Activated T-helper 17 cell treated with anti-CD3 and anti-CD28 coated beads, Interleukin-2, amount 50 U/mL, for 72 hours (primary cell): ENCODE measurements around the gene HACD3. TPM values are rescaled to one million over a fixed set of nuclear protein-coding genes. Genes with fewer than 3 reads are reported as not detected.
"Not testable (repeated sequence)": the region's sequence is repeated elsewhere in the genome, so short reads cannot be mapped to it uniquely, and the experiment has no call there.

Experiments used
- ATAC-seq: fragments of 150-1000 bp; cut with Tn5 transposase; replicated peaks from 2 replicates; pipeline ENCODE4 v1.10.0; 2021; ENCODE audit warnings: mild to moderate bottlenecking, moderate library complexity
- H3K27ac Mint-ChIP-seq: one replicate; pipeline ENCODE4 v1.8.0; 2022; ENCODE audit warnings: mixed read lengths
- H3K27me3 Mint-ChIP-seq: one replicate; pipeline ENCODE4 v1.8.0; 2022; ENCODE audit warnings: mixed read lengths
- H3K36me3 Mint-ChIP-seq: one replicate; pipeline ENCODE4 v1.8.0; 2022; ENCODE audit warnings: low read depth, mild to moderate bottlenecking, mixed read lengths
- H3K4me1 Mint-ChIP-seq: one replicate; pipeline ENCODE4 v1.8.0; 2022; ENCODE audit warnings: mixed read lengths
- H3K4me3 Mint-ChIP-seq: one replicate; pipeline ENCODE4 v1.8.0; 2022; ENCODE audit warnings: mild to moderate bottlenecking, mixed read lengths
- H3K9me3 Mint-ChIP-seq: one replicate; pipeline ENCODE4 v1.8.0; 2022; ENCODE audit warnings: mixed read lengths
- total RNA-seq, 2 donors: library from RNA; stranded (reverse); gene quantifications; one replicate each; pipeline ENCODE4 v1.2.3, GENCODE V29; 2022

The HACD3 gene
- total RNA-seq, 2 donors from 2014 or later, result 24.9 to 44.7 TPM

DNA sequence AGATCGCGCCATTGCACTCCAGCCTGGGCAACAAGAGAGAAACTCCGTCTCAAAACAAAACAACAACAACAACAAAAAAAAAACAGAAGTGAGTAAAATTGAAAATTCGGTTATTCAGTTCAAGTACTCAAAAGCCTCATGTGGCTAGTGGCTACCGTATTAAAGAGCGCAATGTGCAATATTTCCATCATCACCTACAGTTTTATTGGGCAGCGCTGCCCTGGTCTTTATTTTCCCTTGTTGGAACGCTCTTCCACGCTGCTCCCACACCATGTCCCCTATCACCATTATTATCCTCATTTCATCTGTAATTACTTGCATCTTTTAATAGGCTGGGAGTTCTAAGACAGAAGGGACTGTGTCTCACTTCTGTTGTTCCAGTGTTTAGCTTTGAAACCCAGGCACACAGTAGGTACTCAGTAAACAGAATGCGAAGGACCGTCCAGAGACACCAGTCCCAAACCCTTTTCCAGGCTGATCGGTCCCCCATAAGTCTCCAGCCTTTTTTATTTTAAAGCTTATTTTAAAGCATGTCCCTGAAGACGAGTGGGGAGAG, 423 bp upstream of the HACD3 start:
- no peaks in the 10 kb centered on the region for H3K36me3 Mint-ChIP-seq
- peaks cover 15% of the 10 kb centered on the region for H3K4me1 Mint-ChIP-seq
- ATAC-seq, result peak; percentile 29
- H3K9me3 Mint-ChIP-seq, result no peaks in the 10 kb centered on the region
- H3K27me3 Mint-ChIP-seq, result no peaks in the 10 kb centered on the region
- peak overlapping the region; percentile 88 for H3K4me3 Mint-ChIP-seq
- H3K27ac Mint-ChIP-seq, result peak overlapping the region; percentile 92

- ATAC-seq, result no peak
- Mint-ChIP-seq H3K4me3 (peak overlapping the region; percentile 88), H3K27me3 (no peaks in the 10 kb centered on the region), H3K36me3 (no peaks in the 10 kb centered on the region), H3K4me1 (peaks cover 15% of the 10 kb centered on the region), H3K27ac (no peak overlapping the region), H3K9me3 (no peaks in the 10 kb centered on the region)
Measured at GRCh38 chr15:65532738-65533051, 2.4 kb downstream of the HACD3 start.

- Mint-ChIP-seq H3K27me3 (no peaks in the 10 kb centered on the region), H3K4me1 (peaks cover 19% of the 10 kb centered on the region), H3K4me3 (peak overlapping the region; percentile 88), H3K27ac (no peak overlapping the region), H3K36me3 (no peaks in the 10 kb centered on the region), H3K9me3 (no peaks in the 10 kb centered on the region)
- no peak for ATAC-seq
Measured at GRCh38 chr15:65533057-65533756, 2.9 kb downstream of the HACD3 start.

- Mint-ChIP-seq H3K4me3 (no peak overlapping the region), H3K27me3 (no peaks in the 10 kb centered on the region), H3K9me3 (no peaks in the 10 kb centered on the region), H3K36me3 (no peaks in the 10 kb centered on the region), H3K27ac (no peak overlapping the region), H3K4me1 (peaks cover 20% of the 10 kb centered on the region)
- ATAC-seq, result no peak
Measured at GRCh38 chr15:65535192-65535591, 4.9 kb downstream of the HACD3 start.

- no peaks in the 10 kb centered on the region for H3K36me3 Mint-ChIP-seq
- peaks cover 17% of the 10 kb centered on the region for H3K4me1 Mint-ChIP-seq
- H3K27ac Mint-ChIP-seq, result no peak overlapping the region
- no peaks in the 10 kb centered on the region for H3K27me3 Mint-ChIP-seq
- H3K4me3 Mint-ChIP-seq, result no peak overlapping the region
- no peaks in the 10 kb centered on the region for H3K9me3 Mint-ChIP-seq
- no peak for ATAC-seq
Measured at GRCh38 chr15:65540314-65540713, 10.1 kb downstream of the HACD3 start.

GRCh38 chr15:65541231-65541820, 11.1 kb downstream of the HACD3 start:
- H3K4me1 Mint-ChIP-seq, result peaks cover 17% of the 10 kb centered on the region
- no peaks in the 10 kb centered on the region for H3K36me3 Mint-ChIP-seq
- H3K9me3 Mint-ChIP-seq, result no peaks in the 10 kb centered on the region
- ATAC-seq, result no peak
- no peak overlapping the region for H3K4me3 Mint-ChIP-seq
- H3K27me3 Mint-ChIP-seq, result no peaks in the 10 kb centered on the region
- no peak overlapping the region for H3K27ac Mint-ChIP-seq

- Mint-ChIP-seq H3K27me3 (no peaks in the 10 kb centered on the region), H3K27ac (no peak overlapping the region), H3K9me3 (no peaks in the 10 kb centered on the region), H3K4me3 (no peak overlapping the region), H3K36me3 (no peaks in the 10 kb centered on the region), H3K4me1 (peaks cover 17% of the 10 kb centered on the region)
- no peak for ATAC-seq
Measured at GRCh38 chr15:65547841-65548240, 17.6 kb downstream of the HACD3 start.

- ATAC-seq, H3K4me3 Mint-ChIP-seq, H3K9me3 Mint-ChIP-seq, H3K27ac Mint-ChIP-seq, H3K27me3 Mint-ChIP-seq: not testable (repeated sequence)
- peaks cover 13% of the 10 kb centered on the region for H3K36me3 Mint-ChIP-seq
- peaks cover 17% of the 10 kb centered on the region for H3K4me1 Mint-ChIP-seq
Measured at GRCh38 chr15:65549288-65549687, 19.0 kb downstream of the HACD3 start.

GRCh38 chr15:65550681-65551098, 20.4 kb downstream of the HACD3 start:
- Mint-ChIP-seq H3K36me3 (peaks cover 27% of the 10 kb centered on the region), H3K4me1 (peaks cover 17% of the 10 kb centered on the region), H3K27me3 (no peaks in the 10 kb centered on the region), H3K9me3 (no peaks in the 10 kb centered on the region), H3K4me3 (peak overlapping the region; percentile 6), H3K27ac (peak overlapping the region; percentile 47)
- peak; percentile 12 for ATAC-seq

GRCh38 chr15:65551183-65551582, 20.9 kb downstream of the HACD3 start:
- H3K36me3 Mint-ChIP-seq, result peaks cover 32% of the 10 kb centered on the region
- H3K9me3 Mint-ChIP-seq, result no peaks in the 10 kb centered on the region
- ATAC-seq, result no peak
- H3K4me3 Mint-ChIP-seq, result peak overlapping the region; percentile 6
- peaks cover 17% of the 10 kb centered on the region for H3K4me1 Mint-ChIP-seq
- peak overlapping the region; percentile 47 for H3K27ac Mint-ChIP-seq
- H3K27me3 Mint-ChIP-seq, result no peaks in the 10 kb centered on the region

DNA sequence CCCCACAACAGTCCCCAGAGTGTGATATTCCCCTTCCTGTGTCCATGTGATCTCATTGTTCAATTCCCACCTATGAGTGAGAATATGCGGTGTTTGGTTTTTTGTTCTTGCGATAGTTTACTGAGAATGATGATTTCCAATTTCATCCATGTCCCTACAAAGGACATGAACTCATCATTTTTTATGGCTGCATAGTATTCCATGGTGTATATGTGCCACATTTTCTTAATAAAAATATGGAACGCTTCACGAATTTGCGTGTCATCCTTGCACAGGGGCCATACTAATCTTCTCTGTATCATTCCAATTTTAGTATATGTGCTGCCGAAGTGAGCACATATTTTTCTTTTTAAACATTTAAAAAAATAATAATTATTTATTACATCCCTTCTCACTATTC, 22.6 kb downstream of the HACD3 start:
- not testable (repeated sequence) for H3K9me3 Mint-ChIP-seq, ATAC-seq, H3K27ac Mint-ChIP-seq, H3K4me3 Mint-ChIP-seq, H3K27me3 Mint-ChIP-seq
- H3K36me3 Mint-ChIP-seq, result peaks cover 47% of the 10 kb centered on the region
- peaks cover 14% of the 10 kb centered on the region for H3K4me1 Mint-ChIP-seq

DNA sequence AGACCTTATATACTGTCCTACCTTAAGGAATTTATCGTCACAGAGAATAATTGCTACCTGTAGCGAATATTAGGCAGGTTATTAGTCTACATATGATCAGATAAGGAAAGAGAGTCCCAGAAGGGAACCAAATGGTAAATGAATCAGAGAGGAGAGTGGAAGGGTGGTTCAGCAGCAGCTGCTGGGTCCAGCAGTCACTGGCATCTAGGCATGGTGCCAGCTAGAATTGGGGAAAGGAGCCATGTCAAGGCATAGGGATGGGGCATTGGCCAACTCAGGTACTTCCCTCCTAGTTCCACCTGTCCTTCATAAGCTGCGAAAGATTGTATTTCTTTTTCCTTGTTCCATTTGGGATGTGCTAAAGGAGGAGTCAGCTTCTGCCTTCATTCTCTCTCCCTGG, 23.4 kb downstream of the HACD3 start:
- H3K27me3 Mint-ChIP-seq, result no peaks in the 10 kb centered on the region
- H3K27ac Mint-ChIP-seq, result peak overlapping the region; percentile 6
- H3K36me3 Mint-ChIP-seq, result peaks cover 56% of the 10 kb centered on the region
- ATAC-seq, result no peak
- peaks cover 14% of the 10 kb centered on the region for H3K4me1 Mint-ChIP-seq
- H3K4me3 Mint-ChIP-seq, result no peak overlapping the region
- H3K9me3 Mint-ChIP-seq, result no peaks in the 10 kb centered on the region

DNA sequence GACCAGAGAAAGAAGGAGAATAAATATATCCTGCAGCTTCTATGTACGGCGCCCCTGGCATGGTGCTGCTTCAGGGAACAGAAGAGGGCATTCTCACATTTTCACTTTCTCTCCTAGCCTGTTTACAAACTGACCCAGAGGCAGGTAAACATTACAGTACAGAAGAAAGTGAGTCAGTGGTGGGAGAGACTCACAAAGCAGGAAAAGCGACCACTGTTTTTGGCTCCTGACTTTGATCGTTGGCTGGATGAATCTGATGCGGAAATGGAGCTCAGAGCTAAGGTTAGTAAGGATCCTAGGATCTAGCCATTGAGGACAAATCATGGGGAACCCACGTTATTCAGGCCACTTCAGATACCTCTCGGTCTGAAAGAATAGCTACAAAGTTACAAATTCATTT, 26.4 kb downstream of the HACD3 start:
- H3K4me3 Mint-ChIP-seq, result no peak overlapping the region
- no peak overlapping the region for H3K27ac Mint-ChIP-seq
- no peaks in the 10 kb centered on the region for H3K27me3 Mint-ChIP-seq
- H3K36me3 Mint-ChIP-seq, result peaks cover 76% of the 10 kb centered on the region
- peaks cover 3% of the 10 kb centered on the region for H3K4me1 Mint-ChIP-seq
- no peaks in the 10 kb centered on the region for H3K9me3 Mint-ChIP-seq
- no peak for ATAC-seq

GRCh38 chr15:65558336-65558735, 28.1 kb downstream of the HACD3 start:
- Mint-ChIP-seq H3K27me3 (no peaks in the 10 kb centered on the region), H3K9me3 (no peaks in the 10 kb centered on the region), H3K4me1 (peaks cover 3% of the 10 kb centered on the region), H3K4me3 (no peak overlapping the region), H3K36me3 (peaks cover 89% of the 10 kb centered on the region), H3K27ac (no peak overlapping the region)
- no peak for ATAC-seq

- Mint-ChIP-seq H3K9me3 (no peaks in the 10 kb centered on the region), H3K4me3 (no peak overlapping the region), H3K27me3 (no peaks in the 10 kb centered on the region), H3K4me1 (peaks cover 3% of the 10 kb centered on the region), H3K27ac (peak overlapping the region; percentile 41), H3K36me3 (peaks cover 89% of the 10 kb centered on the region)
- ATAC-seq, result no peak
Measured at GRCh38 chr15:65558997-65559760, 28.9 kb downstream of the HACD3 start.
